Right cardiac atrium (tissue), 5 donors: ENCODE results near the gene CAMTA1. TPM values are rescaled to one million over a fixed set of nuclear protein-coding genes. Genes with fewer than 3 reads are reported as not detected.

Source experiments
- ATAC-seq, 2 donors: fragments of 200-7000 bp; cut with Tn5 transposase; one replicate each; pipeline versions ENCODE4 v1.8.0 to v1.9.1; 2020; ENCODE audit warnings: moderate library complexity in 2 of 2, mild to moderate bottlenecking in 1 of 2
- DNase-seq, 3 donors: peaks; one replicate each; pipeline ENCODE4 v3.0.0-alpha.2; 2020
- H3K27ac ChIP-seq: one replicate; pipeline ENCODE4 v1.5.1; 2013; ENCODE audit warnings: mild to moderate bottlenecking, low read length, control low read depth, moderate library complexity
- H3K27me3 ChIP-seq: one replicate; pipeline ENCODE4 v1.6.1; 2013; ENCODE audit not compliant: control insufficient read depth, insufficient read depth
- H3K4me1 ChIP-seq: one replicate; pipeline ENCODE4 v1.6.1; 2013; ENCODE audit warnings: low read length; ENCODE audit not compliant: control insufficient read depth, insufficient read depth
- H3K4me3 ChIP-seq: one replicate; pipeline ENCODE4 v1.5.1; 2013; ENCODE audit warnings: low read length, control low read depth
- H3K9me3 ChIP-seq: one replicate; pipeline ENCODE4 v1.6.1; 2013; ENCODE audit warnings: low read length; ENCODE audit not compliant: control insufficient read depth
- WGBS: extraction: QIAGEN DNeasy Blood & Tissue Kit; methylation state at CpG from one replicate; pipeline ENCODE4 v1.1.7; 2013; 5-methylcytosine and 5-hydroxymethylcytosine counted together
- intact Hi-C, 4 donors: fragments of 100-400 bp; cut with DNase I; formaldehyde crosslinking; loops; one replicate each; pipeline versions ENCODE4 v1.11.0 to v1.14.0; 2022 to 2023
- polyA plus RNA-seq: library from polyadenylated mRNA; stranded (reverse); fragments of 200-250 nt; gene quantifications from one replicate; pipeline ENCODE4 v1.2.3, GENCODE V29; 2013
- total RNA-seq, 4 donors: library from RNA; stranded (reverse); fragmentation: NEBNext Ultra II Directional; extraction: Animal tissue kit (Norgen Biotek cat#: 25700); gene quantifications; one replicate each; pipeline ENCODE4 v1.2.1, GENCODE V29; 2021
- donor health status: healthy with polysubstance abuse.
- donor health status: DM: no; HTN: yes; CAD: no.
- donor health status: DM: no; HTN: no; CAD: no.
- donor health status: DM: no; HTN: yes; CAD: no; lungs with severe emphysema.
- donor health status: DM: yes; HTN: yes; CAD: no.

The CAMTA1 gene
- total and polyA plus RNA-seq, 5 donors, result 155 to 334 (median 164) TPM

DNA sequence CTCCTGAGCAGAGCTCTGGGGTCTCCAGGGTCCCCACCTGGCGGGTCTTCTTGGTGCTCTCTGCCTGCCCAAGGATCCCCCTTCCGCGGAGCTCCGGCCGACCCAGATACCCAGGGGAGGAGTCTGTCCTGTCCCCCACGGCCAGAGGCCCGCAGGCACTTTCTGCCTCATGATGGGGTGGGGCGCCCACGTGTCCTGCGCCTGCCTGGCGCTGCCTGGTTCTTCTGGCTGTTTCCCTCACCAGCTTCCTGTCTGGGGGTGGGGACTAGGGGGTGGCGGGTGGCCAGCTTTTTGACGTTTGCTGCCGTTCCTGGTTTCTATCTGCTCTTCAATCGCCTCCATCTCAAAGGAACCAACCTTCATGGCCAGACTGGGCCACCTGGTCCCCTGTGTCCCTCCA, 672.6 kb downstream of the CAMTA1 start:
- no peak for ATAC-seq
- intact Hi-C loops, result loop anchor here in 1 of 4 donors (10.0 kb wide), 2 partner anchors 117 to 187 kb away; no protein-coding TSS in a partner anchor
- Histone ChIP-seq H3K9me3 (no peaks in the 10 kb centered on the region), H3K4me1 (no peaks in the 10 kb centered on the region), H3K27me3 (no peaks in the 10 kb centered on the region), H3K27ac (no peak overlapping the region), H3K4me3 (no peak overlapping the region)
- no peak for DNase-seq
- WGBS, result 63% methylated on average over 15 of the region's 15 CpGs

DNA sequence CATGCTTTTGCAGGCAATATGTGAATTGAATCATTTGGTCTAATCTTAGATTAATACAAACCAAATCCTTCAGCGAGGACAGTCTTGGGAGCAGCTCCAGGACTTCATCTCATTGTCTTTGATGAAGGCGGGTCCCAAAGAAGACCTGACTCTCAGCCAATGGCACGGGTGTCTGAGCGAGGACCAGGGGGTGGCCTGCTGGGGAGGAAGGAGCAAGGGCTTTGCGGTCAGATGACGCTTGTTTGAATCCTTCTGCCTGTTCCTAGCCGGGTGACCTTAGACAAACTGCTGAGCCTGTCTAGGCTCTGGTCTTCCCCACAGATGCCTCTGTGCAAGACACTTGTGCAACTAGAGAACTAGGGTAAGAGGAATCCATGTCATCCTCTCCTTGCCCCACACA, 673.7 kb downstream of the CAMTA1 start:
- 85% methylated on average over 7 of the region's 7 CpGs for WGBS
- ATAC-seq, result no peak

DNA sequence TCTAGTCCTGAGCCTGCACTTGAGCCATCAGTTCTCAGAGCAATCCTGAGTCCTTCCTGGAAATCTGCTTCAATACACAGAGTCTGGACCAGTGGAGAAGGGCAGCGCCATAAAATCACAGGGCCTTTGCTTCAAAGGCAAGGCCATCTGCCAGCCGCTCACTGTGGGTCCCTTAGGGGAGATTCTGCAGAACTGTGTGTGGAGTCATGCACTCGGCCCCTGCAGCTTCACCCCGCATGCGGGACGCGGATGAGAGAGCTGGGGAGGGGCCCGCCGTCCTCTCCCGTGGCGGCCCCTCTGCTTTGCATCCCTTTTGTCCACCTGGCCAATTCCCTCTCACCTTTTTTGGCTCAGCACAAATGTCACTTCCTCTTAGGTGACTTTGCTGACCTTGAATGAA, 674.7 kb downstream of the CAMTA1 start:
- no peaks in the 10 kb centered on the region for H3K27me3 ChIP-seq
- DNase-seq (no peak), ATAC-seq (no peak)
- WGBS, result 67% methylated on average over 11 of the region's 11 CpGs
- no peak overlapping the region for H3K27ac ChIP-seq
- no peaks in the 10 kb centered on the region for H3K4me1 ChIP-seq
- no peaks in the 10 kb centered on the region for H3K9me3 ChIP-seq
- H3K4me3 ChIP-seq, result no peak overlapping the region
- intact Hi-C loops, result loop anchor here in 1 of 4 donors (10.0 kb wide), 2 partner anchors 115 to 185 kb away; no protein-coding TSS in a partner anchor

More for the DNA sequence above, 673.7 kb downstream of the CAMTA1 start:
- intact Hi-C loops, result loop anchor here in 1 of 4 donors (10.0 kb wide), 2 partner anchors 116 to 186 kb away; no protein-coding TSS in a partner anchor
- no peaks in the 10 kb centered on the region for H3K4me1 ChIP-seq
- H3K27ac ChIP-seq, result no peak overlapping the region
- no peak for DNase-seq
- H3K4me3 ChIP-seq, result no peak overlapping the region
- H3K9me3 ChIP-seq, result no peaks in the 10 kb centered on the region
- no peaks in the 10 kb centered on the region for H3K27me3 ChIP-seq

DNA sequence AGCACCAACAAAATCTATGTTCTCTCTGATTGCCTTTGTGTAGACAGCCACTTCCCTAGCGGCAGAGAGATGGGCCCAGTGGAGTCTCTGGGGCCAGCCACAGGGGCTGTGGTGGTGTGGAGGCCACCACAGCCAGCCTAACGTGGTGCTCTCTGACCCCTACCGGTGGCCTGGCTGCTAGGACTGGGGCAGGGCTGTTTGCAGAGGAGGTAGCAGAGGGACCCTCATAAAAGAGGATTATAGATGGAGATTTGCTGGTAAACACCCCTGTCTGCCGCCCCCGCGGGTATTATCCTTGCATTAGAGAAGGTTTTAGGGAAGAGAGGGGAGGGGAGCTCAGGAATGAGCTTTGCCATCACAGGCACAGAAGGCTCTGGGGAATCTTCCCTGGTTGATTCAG, 675.6 kb downstream of the CAMTA1 start:
- 67% methylated on average over 6 of the region's 6 CpGs for WGBS
- Histone ChIP-seq H3K27me3 (no peaks in the 10 kb centered on the region), H3K4me3 (no peak overlapping the region), H3K9me3 (no peaks in the 10 kb centered on the region), H3K27ac (no peak overlapping the region), H3K4me1 (no peaks in the 10 kb centered on the region)
- ATAC-seq (no peak), DNase-seq (no peak)
- intact Hi-C loops, result no loop called here

DNA sequence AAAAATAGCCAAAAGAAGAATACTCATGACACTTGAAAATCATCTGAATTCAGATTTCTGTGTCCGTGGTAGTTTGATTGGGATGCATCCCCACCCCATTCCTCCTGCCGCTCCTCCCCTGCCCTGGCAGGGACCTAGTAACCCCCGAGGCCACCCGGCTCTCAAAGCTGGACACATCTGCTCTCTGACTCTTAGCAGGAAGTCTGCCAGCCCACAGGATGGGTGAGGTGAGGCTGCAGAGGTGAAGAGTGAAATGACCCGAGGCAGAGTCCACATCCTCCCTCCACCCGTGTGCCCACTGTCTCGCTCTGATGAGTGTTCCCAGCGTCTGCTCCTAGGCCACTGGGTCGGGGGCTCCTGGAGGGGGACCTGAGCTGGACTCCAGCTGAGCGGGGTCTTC, 677.4 kb downstream of the CAMTA1 start:
- intact Hi-C loops, result no loop called here
- ATAC-seq (peak in 1 of 2 donors; percentile 19), DNase-seq (no peak)
- WGBS, result 71% methylated on average over 10 of the region's 10 CpGs
- Histone ChIP-seq H3K4me1 (no peaks in the 10 kb centered on the region), H3K27ac (no peak overlapping the region), H3K4me3 (no peak overlapping the region), H3K27me3 (no peaks in the 10 kb centered on the region), H3K9me3 (no peaks in the 10 kb centered on the region)

DNA sequence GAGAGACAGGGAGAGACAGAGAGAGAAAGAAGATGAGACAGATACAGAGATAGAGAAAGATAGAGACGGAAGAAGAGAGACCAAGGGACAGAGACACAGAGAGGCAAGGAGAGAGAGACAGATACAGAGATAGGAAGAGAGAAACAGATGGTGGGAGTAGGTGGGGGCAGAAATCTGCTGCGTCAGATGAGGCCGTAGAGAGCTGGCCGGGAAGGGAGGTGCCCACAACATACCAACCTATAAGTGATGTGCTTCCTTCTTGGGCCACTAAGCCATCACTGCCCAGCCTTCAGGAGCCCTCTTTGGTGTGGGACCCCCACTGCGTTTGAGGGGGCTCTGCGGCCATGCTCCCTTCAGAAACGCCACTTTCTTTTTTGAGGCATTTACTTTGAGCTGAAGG, 678.3 kb downstream of the CAMTA1 start:
- DNase-seq, result no peak
- H3K4me1 ChIP-seq, result no peaks in the 10 kb centered on the region
- intact Hi-C loops, result no loop called here
- ATAC-seq, result no peak
- H3K27ac ChIP-seq, result no peak overlapping the region
- no peaks in the 10 kb centered on the region for H3K27me3 ChIP-seq
- WGBS, result 86% methylated on average over 7 of the region's 7 CpGs
- no peaks in the 10 kb centered on the region for H3K9me3 ChIP-seq
- no peak overlapping the region for H3K4me3 ChIP-seq

DNA sequence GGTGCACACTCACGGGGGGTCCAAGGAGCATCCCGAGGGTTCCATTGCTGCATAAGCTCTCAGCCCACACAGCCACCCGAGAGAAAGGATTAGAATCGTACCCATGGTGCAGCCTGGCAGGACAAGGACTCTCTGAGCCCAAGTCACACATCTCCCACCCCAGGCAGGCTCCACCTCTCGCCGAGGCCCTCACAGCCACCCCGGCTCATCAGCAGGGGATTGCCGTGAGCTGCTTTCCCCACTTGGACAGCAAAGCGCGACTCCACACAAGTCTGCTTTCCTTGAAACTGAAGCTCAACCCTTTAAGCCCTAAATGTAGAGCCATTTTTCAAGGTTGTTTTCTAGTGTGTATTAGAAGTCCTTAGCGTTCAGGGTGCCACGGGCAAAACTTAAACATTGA, 679.5 kb downstream of the CAMTA1 start:
- intact Hi-C loops, result no loop called here
- Histone ChIP-seq H3K4me3 (no peak overlapping the region), H3K27ac (no peak overlapping the region), H3K4me1 (no peaks in the 10 kb centered on the region), H3K27me3 (no peaks in the 10 kb centered on the region), H3K9me3 (no peaks in the 10 kb centered on the region)
- ATAC-seq (no peak), DNase-seq (peak in 1 of 3 donors; percentile 2)
- WGBS, result 84% methylated on average over 12 of the region's 12 CpGs

DNA sequence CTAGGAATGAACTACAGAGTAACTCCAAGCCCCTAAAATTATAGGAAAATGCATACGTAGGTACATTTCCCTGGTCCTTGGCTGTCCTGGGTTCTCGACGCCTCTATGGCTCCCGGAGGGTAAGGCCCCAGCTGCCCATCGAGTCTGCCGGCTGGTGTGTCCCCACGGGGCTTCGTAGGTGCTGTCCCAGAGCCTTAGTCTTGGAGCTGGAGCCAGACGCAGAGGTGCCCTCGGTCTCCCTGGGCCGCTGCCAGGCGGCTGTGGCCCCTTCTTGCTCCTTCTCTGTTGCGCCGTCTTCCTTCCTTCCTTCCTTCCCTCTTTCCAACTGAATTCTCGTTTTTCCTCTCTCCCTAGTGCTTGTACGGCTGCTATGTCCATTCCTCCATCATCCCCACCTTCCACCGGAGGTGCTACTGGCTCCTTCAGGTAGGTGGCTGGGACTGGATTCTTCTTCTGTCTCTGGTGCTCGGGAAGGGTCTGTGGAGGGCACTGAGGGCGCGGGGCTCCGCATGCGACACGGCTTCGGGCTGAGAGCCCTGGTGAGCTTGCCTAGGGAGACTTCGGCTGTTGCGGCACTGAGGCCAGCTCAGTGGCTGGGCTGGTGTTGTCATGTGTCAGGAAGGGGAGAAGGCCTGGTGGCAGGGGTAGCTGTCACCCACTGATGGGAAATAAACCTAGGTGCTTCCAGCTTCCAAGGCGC, 682.4 kb downstream of the CAMTA1 start:
- DNase-seq (peak in 1 of 3 donors; percentile 29), ATAC-seq (no peak)
- intact Hi-C loops, result no loop called here
- Histone ChIP-seq H3K4me1 (no peaks in the 10 kb centered on the region), H3K27ac (no peak overlapping the region), H3K27me3 (no peaks in the 10 kb centered on the region), H3K4me3 (no peak overlapping the region), H3K9me3 (no peaks in the 10 kb centered on the region)
- WGBS, result 91% methylated on average over 27 of the region's 27 CpGs

DNA sequence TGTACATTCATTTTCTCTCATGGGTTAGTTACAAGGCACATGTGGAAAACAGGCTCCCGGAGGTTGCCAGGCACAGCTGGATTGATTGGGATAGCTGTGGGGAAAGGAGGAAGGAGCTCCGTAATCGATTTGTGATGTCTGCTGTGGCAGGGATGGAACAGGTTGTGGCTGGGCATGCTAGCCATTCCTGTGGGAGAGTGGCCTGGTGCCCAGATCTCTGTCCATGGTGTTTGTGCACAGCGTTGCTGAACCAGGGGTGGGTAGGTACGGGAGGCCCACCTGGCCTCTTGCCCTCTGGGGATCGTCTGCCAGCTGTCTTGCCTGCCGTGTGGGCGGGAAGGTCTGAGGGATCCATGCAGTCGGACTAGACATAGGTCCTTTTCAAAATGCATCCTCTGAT, 683.0 kb downstream of the CAMTA1 start:
- H3K4me3 ChIP-seq, result no peak overlapping the region
- whole genome bisulfite sequencing, result 81% methylated on average over 9 of the region's 9 CpGs
- H3K27ac ChIP-seq, result no peak overlapping the region
- no peaks in the 10 kb centered on the region for H3K27me3 ChIP-seq
- no peaks in the 10 kb centered on the region for H3K9me3 ChIP-seq
- no peaks in the 10 kb centered on the region for H3K4me1 ChIP-seq
- DNase-seq (peak in 1 of 3 donors; percentile 46), ATAC-seq (no peak)
- intact Hi-C loops, result no loop called here

DNA sequence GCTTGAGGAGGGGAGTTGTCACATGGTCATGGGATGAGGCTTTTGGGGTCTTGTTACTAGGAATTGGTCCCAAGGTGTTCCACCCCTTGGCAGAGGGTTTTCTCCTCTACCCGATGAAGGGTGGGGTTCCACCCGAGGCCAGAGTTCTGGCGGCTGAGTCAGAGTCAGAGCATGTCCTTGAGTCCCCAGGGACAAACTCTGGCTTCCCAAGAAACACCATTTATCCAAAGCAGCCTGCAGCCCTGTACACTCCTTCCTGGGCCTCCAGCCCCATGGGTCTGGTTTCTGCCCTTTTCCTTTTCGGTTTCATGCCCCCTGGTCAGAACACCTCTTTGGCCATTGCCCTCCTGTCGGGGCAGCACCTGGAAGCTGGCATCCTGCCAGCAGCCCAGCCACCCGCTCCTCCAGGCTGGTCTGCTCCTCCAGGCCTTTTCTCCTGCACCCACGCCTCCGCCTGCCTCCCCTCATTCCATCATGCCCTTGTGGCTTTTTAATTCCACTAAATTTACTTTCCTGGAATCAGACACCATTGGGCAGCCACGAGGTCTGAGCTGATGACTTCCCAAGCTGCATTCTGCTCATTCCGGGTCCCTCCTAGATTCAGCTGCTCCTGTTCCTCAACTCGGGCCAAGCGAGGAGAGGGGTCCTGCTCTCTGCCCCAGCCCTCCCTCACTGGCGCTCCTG, 684.1 kb downstream of the CAMTA1 start:
- H3K27me3 ChIP-seq, result no peaks in the 10 kb centered on the region
- DNase-seq (peak in 2 of 3 donors; percentile 47 to 53), ATAC-seq (no peak)
- no peak overlapping the region for H3K4me3 ChIP-seq
- no peak overlapping the region for H3K27ac ChIP-seq
- no peaks in the 10 kb centered on the region for H3K4me1 ChIP-seq
- WGBS, result 66% methylated on average over 13 of the region's 13 CpGs
- intact Hi-C loops, result no loop called here
- H3K9me3 ChIP-seq, result no peaks in the 10 kb centered on the region

DNA sequence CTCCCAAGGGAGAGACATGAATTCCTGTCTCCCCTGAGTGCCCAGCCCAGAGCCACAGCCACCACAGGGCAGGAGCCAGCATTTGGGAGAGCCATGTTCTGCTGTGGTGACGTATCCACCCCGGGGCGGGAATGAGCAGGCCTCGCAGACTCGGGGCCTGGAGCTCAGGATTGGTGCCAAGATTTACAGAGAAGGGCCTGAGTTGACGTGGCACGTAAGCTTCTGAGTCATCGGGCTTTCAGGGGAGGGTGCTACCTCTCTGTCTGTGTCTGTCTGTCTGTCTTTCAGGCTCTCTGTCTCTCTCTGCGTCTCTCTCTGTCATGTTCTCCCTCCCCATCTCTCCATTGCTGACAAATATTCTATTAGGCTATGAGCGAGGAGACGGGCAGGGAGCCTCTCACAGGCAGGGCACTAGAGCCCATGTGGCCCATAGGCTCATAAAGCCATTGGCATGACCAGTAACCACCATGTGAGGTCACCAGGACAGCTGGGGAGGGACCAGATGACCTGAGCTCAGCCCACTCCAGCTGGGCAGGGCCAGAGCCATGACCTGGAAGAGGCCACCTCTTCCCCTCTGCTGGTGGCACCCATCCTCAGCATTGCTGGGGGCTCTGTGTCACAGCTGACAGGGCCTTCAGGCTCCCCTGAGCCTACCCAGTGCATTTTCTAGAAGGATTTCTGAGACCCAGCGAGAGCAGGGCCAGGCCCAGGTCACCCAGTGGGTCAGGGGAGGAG, 685.8 kb downstream of the CAMTA1 start:
- 41% methylated on average over 12 of the region's 12 CpGs for WGBS
- Histone ChIP-seq H3K27me3 (no peaks in the 10 kb centered on the region), H3K9me3 (no peaks in the 10 kb centered on the region), H3K4me3 (no peak overlapping the region), H3K4me1 (no peaks in the 10 kb centered on the region), H3K27ac (no peak overlapping the region)
- DNase-seq (peak; percentile 77 to 87 (median 84)), ATAC-seq (peak; percentile 57 to 87)
- intact Hi-C loops, result no loop called here
